HCT116 (cell line): Measurements from ENCODE around the gene LHX3. TPM values are rescaled to one million over a fixed set of nuclear protein-coding genes. Genes with fewer than 3 reads are reported as not detected.

Source experiments
- ATAC-seq: fragments of 200-7000 bp; cut with Tn5 transposase; 2 replicates; pipeline ENCODE4 v1.9.1; 2020; ENCODE audit warnings: mild to moderate bottlenecking, moderate library complexity
- BruUV-seq: library from RNA; stranded (reverse); fragments of 400-500 nt; replicated peaks from 2 replicates; lab custom pipeline; 2021; lab: Mats Ljungman, UMichigan
- CTCF ChIA-PET: fragments of 300-600 bp; sonication (Branson Sonifier 250); formaldehyde crosslinking; loops from one replicate; lab custom pipeline; 2021; ENCODE audit warnings: antibody characterized with exemption; lab: Charles Lee
- POLR2A ChIA-PET: fragments of 300-600, 350-600 bp; sonication (Branson Sonifier 250); formaldehyde crosslinking; loops from one replicate; lab custom pipeline; 2021; ENCODE audit warnings: antibody characterized with exemption; lab: Charles Lee
- RAD21 ChIA-PET, 2 experiments: fragments of 300-600 bp; sonication (Branson Sonifier 250); formaldehyde crosslinking; loops; one replicate each; lab custom pipeline; 2023; ENCODE audit warnings: low total read pairs in 2 of 2; ENCODE audit not compliant: uncharacterized antibody in 2 of 2, unreplicated experiment in 2 of 2, low non-redundant PET in 1 of 2; lab: Charles Lee
- DNase-seq: peaks from one replicate; pipeline ENCODE4 v3.0.0-alpha.2; 2010; ENCODE audit warnings: low read depth, low spot score
- H2AFZ ChIP-seq: fragments of 200-600 bp; shearing (Covaris generic), sonication (generic); 2 replicates; pipeline ENCODE4 v1.6.1; 2017; ENCODE audit warnings: low read depth, mixed run types, mixed read lengths, antibody characterized with exemption, low read length; ENCODE audit not compliant: poor library complexity, severe bottlenecking
- H3K27ac ChIP-seq: 2 replicates; pipeline ENCODE4 v1.5.1; 2012; ENCODE audit warnings: low read depth, low read length
- H3K27me3 ChIP-seq: fragments of 200-600 bp; sonication (generic); 2 replicates; pipeline ENCODE4 v1.6.1; 2016; ENCODE audit warnings: mixed run types, low read length, mixed read lengths; ENCODE audit not compliant: insufficient read depth
- H3K36me3 ChIP-seq, 2 experiments: fragments of 200-500 bp in 1 of 2; fragments of 200-600 bp in 1 of 2; sonication (Bioruptor generic) in 1 of 2; sonication (generic) in 1 of 2; 2 replicates each; pipeline versions ENCODE4 v1.5.1 to v1.6.1; 2014 to 2016; ENCODE audit warnings: low read length in 2 of 2, inconsistent platforms in 1 of 2, mixed read lengths in 1 of 2, mixed run types in 1 of 2; ENCODE audit not compliant: insufficient read depth in 2 of 2, control insufficient read depth in 1 of 2
- H3K4me1 ChIP-seq, 2 experiments: fragments of 200-600 bp in 1 of 2; sonication (generic) in 1 of 2; 2 replicates each; pipeline versions ENCODE4 v1.5.1 to v1.6.1; 2012 to 2017; ENCODE audit warnings: low read length in 2 of 2, inconsistent platforms in 1 of 2, mild to moderate bottlenecking in 1 of 2, mixed read lengths in 1 of 2, mixed run types in 1 of 2, moderate library complexity in 1 of 2; ENCODE audit not compliant: insufficient read depth in 2 of 2, control insufficient read depth in 1 of 2
- H3K4me2 ChIP-seq: fragments of 200-600 bp; sonication (generic); 2 replicates; pipeline ENCODE4 v1.6.1; 2017; ENCODE audit warnings: mixed run types, low read length, mixed read lengths
- H3K4me3 ChIP-seq, 2 experiments: fragments of 200-600 bp in 1 of 2; sonication (generic) in 1 of 2; replicated peaks in 1 of 2; 2 replicates each; pipeline ENCODE4 v1.5.1; 2011 to 2016; ENCODE audit warnings: low read length in 2 of 2, control low read depth in 1 of 2, low read depth in 1 of 2, mild to moderate bottlenecking in 1 of 2, mixed read lengths in 1 of 2, mixed run types in 1 of 2
- H3K79me2 ChIP-seq: fragments of 200-600 bp; sonication (generic); 2 replicates; pipeline ENCODE4 v1.6.1; 2017; ENCODE audit warnings: mild to moderate bottlenecking, mixed run types, low read length, moderate library complexity, mixed read lengths; ENCODE audit not compliant: insufficient read depth
- H3K9ac ChIP-seq: fragments of 200-600 bp; sonication (generic); 2 replicates; pipeline ENCODE4 v1.6.1; 2016; ENCODE audit warnings: low read length, mixed read lengths
- H3K9me2 ChIP-seq: fragments of 200-600 bp; sonication (generic), shearing (Covaris generic); 2 replicates; pipeline ENCODE4 v1.6.1; 2017; ENCODE audit warnings: mixed run types, mild to moderate bottlenecking, moderate library complexity; ENCODE audit not compliant: insufficient read depth
- H3K9me3 ChIP-seq, 2 experiments: fragments of 200-500 bp in 1 of 2; fragments of 200-600 bp in 1 of 2; sonication (Bioruptor generic) in 1 of 2; sonication (generic) in 1 of 2; 2 replicates each; pipeline ENCODE4 v1.6.1; 2014 to 2017; ENCODE audit warnings: low read length in 2 of 2, mixed read lengths in 2 of 2, inconsistent platforms in 1 of 2, low read depth in 1 of 2, mild to moderate bottlenecking in 1 of 2, mixed run types in 1 of 2, moderate library complexity in 1 of 2; ENCODE audit not compliant: control insufficient read depth in 1 of 2, insufficient read depth in 1 of 2
- H4K20me1 ChIP-seq: fragments of 200-600 bp; sonication (generic), shearing (Covaris generic); 2 replicates; pipeline ENCODE4 v1.6.1; 2017; ENCODE audit warnings: mixed run types, mild to moderate bottlenecking, moderate library complexity; ENCODE audit not compliant: insufficient read depth
- CBX3 ChIP-seq: IDR thresholded peaks from 2 replicates; pipeline ENCODE4 v1.6.1; 2012; ENCODE audit warnings: low read depth
- CTCF ChIP-seq, 3 experiments: fragments of 200-600 bp in 1 of 3; sonication (generic) in 1 of 3; IDR thresholded peaks in 2 of 3; conservative IDR thresholded peaks in 1 of 3; 2 replicates each; pipeline ENCODE4 v1.5.1; 2012 to 2017; ENCODE audit warnings: low read depth in 2 of 3, low read length in 2 of 3, antibody characterized with exemption in 1 of 3, borderline replicate concordance in 1 of 3, control low read depth in 1 of 3, mild to moderate bottlenecking in 1 of 3, mixed read lengths in 1 of 3, mixed run types in 1 of 3, moderate library complexity in 1 of 3; ENCODE audit not compliant: insufficient read depth in 1 of 3
- EGR1 ChIP-seq: IDR thresholded peaks from 2 replicates; pipeline ENCODE4 v1.6.1; 2012; ENCODE audit warnings: low read depth
- ELF1 ChIP-seq: IDR thresholded peaks from 2 replicates; pipeline ENCODE4 v1.6.1; 2012; ENCODE audit warnings: low read depth, borderline replicate concordance
- EZH2 ChIP-seq: fragments of 200-600 bp; sonication (generic); IDR thresholded peaks from 2 replicates; pipeline ENCODE4 v1.6.1; 2017; ENCODE audit warnings: antibody characterized with exemption, mixed run types
- EZH2phosphoT487 ChIP-seq: fragments of 200-600 bp; IDR thresholded peaks from 2 replicates; pipeline ENCODE4 v1.6.1; 2018; ENCODE audit warnings: antibody characterized with exemption, borderline replicate concordance
- FOSL1 ChIP-seq: IDR thresholded peaks from 2 replicates; pipeline ENCODE4 v1.6.1; 2012; ENCODE audit warnings: low read depth
- JUND ChIP-seq: IDR thresholded peaks from 2 replicates; pipeline ENCODE4 v1.6.1; 2012
- POLR2A ChIP-seq: IDR thresholded peaks from 2 replicates; pipeline ENCODE4 v1.7.0; 2011; ENCODE audit warnings: borderline replicate concordance; ENCODE audit not compliant: insufficient read depth, insufficient read length; ENCODE audit errors: extremely low read depth
- POLR2AphosphoS5 ChIP-seq: IDR thresholded peaks from 2 replicates; pipeline ENCODE4 v1.6.1; 2011; ENCODE audit warnings: mild to moderate bottlenecking, low read depth, low read length, moderate library complexity
- RAD21 ChIP-seq: IDR thresholded peaks from 2 replicates; pipeline ENCODE4 v1.6.1; 2012; ENCODE audit warnings: low read depth, mild to moderate bottlenecking
- TCF7L2 ChIP-seq: IDR thresholded peaks from 2 replicates; pipeline ENCODE4 v1.7.0; 2011; ENCODE audit warnings: borderline replicate concordance, inconsistent platforms; ENCODE audit not compliant: insufficient read depth, insufficient read length; ENCODE audit errors: extremely low read depth
- intact Hi-C: fragments of 100-400 bp; cut with micrococcal nuclease; formaldehyde crosslinking; loops from 2 replicates; pipeline ENCODE4 v1.10.0; 2022
- total RNA-seq: library from RNA; stranded (reverse); gene quantifications from one replicate; pipeline ENCODE4 v1.2.1, GENCODE V29; 2021; ENCODE audit not compliant: unreplicated experiment
- TF ChIP-seq, protein P1 (sequence below): IDR thresholded peaks from 2 replicates; pipeline ENCODE4 v1.6.1; 2012
- TF ChIP-seq, protein P2 (sequence below): IDR thresholded peaks from 2 replicates; pipeline ENCODE4 v1.6.1; 2012

Gene LHX3
- total RNA-seq, 1 experiment from 2014 or later, result not detected

- BruUV-seq, result no TSS peak
- no peak overlapping the region for H3K27ac ChIP-seq
- no peaks in the 10 kb centered on the region for H3K9me2 ChIP-seq
- H3K4me3 ChIP-seq, result no peak overlapping the region
- no peak overlapping the region for H3K4me2 ChIP-seq
- no peaks in the 10 kb centered on the region for H4K20me1 ChIP-seq
- RAD21 ChIA-PET, result no interaction called here
- H3K4me1 ChIP-seq, result peaks cover 10 to 21% of the 10 kb centered on the region in 2 experiments; a peak in 3 of 4 replicates
- POLR2A ChIA-PET, result interaction anchor here (1.3 kb wide), 1 partner anchor 14 kb away, joined by 6 read pairs; no protein-coding TSS in a partner anchor
- no peak overlapping the region for H2AFZ ChIP-seq
- ATAC-seq, result no peak
- intact Hi-C loops, result no loop called here
- no peak for DNase-seq
- H3K9me3 ChIP-seq, result no peaks in the 10 kb centered on the region
- H3K79me2 ChIP-seq, result no peaks in the 10 kb centered on the region
- CTCF ChIA-PET, result no interaction called here
- no peaks in the 10 kb centered on the region for H3K36me3 ChIP-seq
- H3K9ac ChIP-seq, result no peak overlapping the region
- TF ChIP-seq CTCF (IDR thresholded peaks at IDR 0.05 in 2 of 3, conservative IDR thresholded peaks at IDR 0.05 in 1 of 3; ENCODE audit: borderline replicate concordance in 1 of 3, insufficient read depth in 1 of 3, low read depth in 2 of 3, low read length in 2 of 3), result no peak
- no peak for TF ChIP-seq EZH2
- TF ChIP-seq, protein P1, sequence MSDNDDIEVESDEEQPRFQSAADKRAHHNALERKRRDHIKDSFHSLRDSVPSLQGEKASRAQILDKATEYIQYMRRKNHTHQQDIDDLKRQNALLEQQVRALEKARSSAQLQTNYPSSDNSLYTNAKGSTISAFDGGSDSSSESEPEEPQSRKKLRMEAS, result no peak
- no peak for TF ChIP-seq ELF1
- TF ChIP-seq TCF7L2, result no peak
- no peak for TF ChIP-seq JUND
- no peak for TF ChIP-seq EZH2phosphoT487
- no peak for TF ChIP-seq POLR2AphosphoS5
- TF ChIP-seq, protein P2, sequence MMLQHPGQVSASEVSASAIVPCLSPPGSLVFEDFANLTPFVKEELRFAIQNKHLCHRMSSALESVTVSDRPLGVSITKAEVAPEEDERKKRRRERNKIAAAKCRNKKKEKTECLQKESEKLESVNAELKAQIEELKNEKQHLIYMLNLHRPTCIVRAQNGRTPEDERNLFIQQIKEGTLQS, result no peak
- TF ChIP-seq FOSL1, result no peak
- no peak for TF ChIP-seq POLR2A
- TF ChIP-seq CBX3, result no peak
- no peak for TF ChIP-seq RAD21
- no peak for TF ChIP-seq EGR1
- no peaks in the 10 kb centered on the region for H3K27me3 ChIP-seq
Observed at GRCh38 chr9:136252846-136253245, 47.9 kb upstream of the LHX3 start.
